Hematopoietic multipotent progenitor cell treated with erythropoietin and hydrocortisone succinate and interleukin-3 and kit ligand, for 17 days (in vitro differentiated cells): Measurements from ENCODE around the gene ADARB2.

Source experiments
- DNase-seq: peaks from one replicate; pipeline ENCODE4 v3.0.0-alpha.2; 2015; ENCODE audit warnings: low spot score

The ADARB2 gene

GRCh38 chr10:1394155-1394912, 343.0 kb downstream of the ADARB2 start:
- no peak for DNase-seq

- no peak for DNase-seq
Observed at GRCh38 chr10:1393481-1393880, 343.8 kb downstream of the ADARB2 start.

- DNase-seq = no peak
Observed at GRCh38 chr10:1392127-1392526, 345.2 kb downstream of the ADARB2 start.

- DNase-seq = no peak
Observed at GRCh38 chr10:1390200-1390599, 347.1 kb downstream of the ADARB2 start.

GRCh38 chr10:1384026-1384425, 353.3 kb downstream of the ADARB2 start:
- no peak for DNase-seq

GRCh38 chr10:1382711-1383110, 354.6 kb downstream of the ADARB2 start:
- no peak for DNase-seq

- no peak for DNase-seq
Observed at GRCh38 chr10:1381339-1381738, 356.0 kb downstream of the ADARB2 start.

GRCh38 chr10:1380088-1380671, 357.1 kb downstream of the ADARB2 start:
- no peak for DNase-seq

GRCh38 chr10:1379601-1380000, 357.7 kb downstream of the ADARB2 start:
- DNase-seq = no peak

- DNase-seq = no peak
Observed at GRCh38 chr10:1378473-1378872, 358.9 kb downstream of the ADARB2 start.

GRCh38 chr10:1377740-1378397, 359.5 kb downstream of the ADARB2 start:
- no peak for DNase-seq

GRCh38 chr10:1377231-1377630, 360.1 kb downstream of the ADARB2 start:
- no peak for DNase-seq

GRCh38 chr10:1376384-1376945, 360.9 kb downstream of the ADARB2 start:
- no peak for DNase-seq

- DNase-seq = no peak
Observed at GRCh38 chr10:1375346-1376170, 361.8 kb downstream of the ADARB2 start.

- DNase-seq = no peak
Observed at GRCh38 chr10:1374511-1375345, 362.6 kb downstream of the ADARB2 start.

GRCh38 chr10:1373287-1373686, 364.0 kb downstream of the ADARB2 start:
- DNase-seq = no peak

- no peak for DNase-seq
Observed at GRCh38 chr10:1372212-1372611, 365.1 kb downstream of the ADARB2 start.

GRCh38 chr10:1370298-1370697, 367.0 kb downstream of the ADARB2 start:
- no peak for DNase-seq

GRCh38 chr10:1369665-1370064, 367.7 kb downstream of the ADARB2 start:
- DNase-seq = no peak

- no peak for DNase-seq
Observed at GRCh38 chr10:1369197-1369596, 368.1 kb downstream of the ADARB2 start.

- DNase-seq = no peak
Observed at GRCh38 chr10:1368842-1369171, 368.5 kb downstream of the ADARB2 start.
